Testis (tissue), 2 donors: ENCODE measurements around the gene ELFN1.

Experiments
- CTCF ChIP-seq, 3 experiments: fragments of 450-650 bp in 2 of 3; fragments of 200-600 bp in 1 of 3; sonication (generic) in 1 of 3; IDR thresholded peaks; one replicate each; pipeline ENCODE4 v1.5.1; 2016 to 2019; ENCODE audit warnings: antibody characterized with exemption in 3 of 3, mild to moderate bottlenecking in 2 of 3, moderate library complexity in 1 of 3
- POLR2A ChIP-seq: fragments of 450-650 bp; IDR thresholded peaks from one replicate; pipeline ENCODE4 v1.6.1; 2017; ENCODE audit warnings: antibody characterized with exemption, mild to moderate bottlenecking, moderate library complexity

GRCh38 chr7:1735262-1735661 lies 65.2 kb downstream of the ELFN1 start:
- TF ChIP-seq CTCF (IDR thresholded peaks at IDR 0.05) = no peak
- no peak for TF ChIP-seq POLR2A
